GM18907 (cell line): ENCODE data around the gene FBXO21.
"Not testable (repeated sequence)": the region's sequence is repeated elsewhere in the genome, so short reads cannot be mapped to it uniquely, and the experiment has no call there.

Source experiments
- ATAC-seq: cut with Tn5 transposase; IDR thresholded peaks from one replicate; pipeline ENCODE4 v1.9.1; 2021; ENCODE audit warnings: mild to moderate bottlenecking, moderate library complexity; ENCODE audit not compliant: unreplicated experiment

The FBXO21 gene

DNA sequence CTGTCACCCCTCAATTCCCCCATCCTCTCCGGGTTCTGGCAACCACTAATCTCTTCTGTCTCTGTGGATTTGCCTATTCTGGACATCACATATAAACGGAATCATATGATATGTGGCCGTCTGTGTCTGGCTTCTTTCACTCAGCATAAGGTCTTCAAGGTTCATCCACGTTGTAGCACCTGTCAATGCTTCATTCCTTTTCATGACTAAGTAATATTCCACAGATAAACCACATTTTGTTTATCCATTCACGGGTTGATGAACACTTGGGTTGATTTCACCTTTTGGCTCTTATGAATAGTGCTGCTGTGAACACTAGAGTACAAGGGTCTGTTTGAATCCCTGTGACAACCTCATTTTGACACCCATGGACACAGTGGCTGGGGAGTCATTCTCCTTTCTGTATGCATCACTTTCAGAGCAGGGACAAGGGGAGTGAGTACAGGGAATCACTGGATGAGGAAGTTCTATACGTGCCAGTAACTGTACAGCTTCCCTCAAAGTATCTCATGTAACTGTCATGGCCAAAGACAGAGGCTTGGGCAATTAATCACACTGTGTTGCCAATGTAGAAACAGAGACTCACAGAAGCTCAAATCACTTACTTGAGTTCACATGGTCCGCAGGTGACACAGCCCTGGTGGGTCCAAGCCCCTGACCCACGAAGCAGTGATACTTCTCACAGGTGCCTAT lies 80.2 kb downstream of the FBXO21 start:
- no peak for ATAC-seq

DNA sequence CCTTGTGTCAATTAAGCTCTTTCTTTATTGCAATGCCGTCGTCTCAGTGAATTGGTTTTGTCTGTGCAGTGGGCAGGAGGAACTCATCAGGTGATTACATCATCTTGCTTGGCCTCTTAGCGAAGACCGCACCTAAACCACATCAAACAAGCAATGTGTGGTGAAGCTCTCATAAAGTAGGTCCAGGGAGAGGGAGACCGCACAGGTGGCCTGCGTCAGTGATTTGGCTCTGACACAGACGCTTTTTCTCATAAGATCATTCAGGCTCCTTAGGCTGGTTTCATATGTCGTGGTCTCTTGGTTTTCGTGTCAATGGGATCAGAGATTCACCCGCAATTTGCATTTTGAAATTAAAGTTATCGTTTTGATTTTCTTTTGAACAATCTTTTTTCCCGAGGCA lies 84.4 kb downstream of the FBXO21 start:
- ATAC-seq: no peak

DNA sequence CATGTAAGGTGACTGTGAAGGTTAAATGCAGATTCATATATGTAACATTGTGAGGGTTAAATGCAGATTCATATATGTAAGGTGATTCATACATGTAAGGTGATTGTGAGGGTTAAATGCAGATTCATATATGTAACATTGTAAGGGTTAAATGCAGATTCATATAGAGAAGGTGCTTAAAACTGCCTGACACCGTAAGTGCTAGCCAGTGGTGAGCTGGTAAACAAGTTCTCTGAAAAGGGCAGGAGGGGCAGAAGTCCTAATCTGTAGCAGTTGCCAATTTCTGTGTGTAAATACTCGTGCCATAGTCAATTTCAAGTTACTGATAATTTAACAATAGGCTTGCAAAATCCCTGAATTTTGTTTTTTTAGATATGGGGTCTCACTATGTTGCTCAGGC lies 86.3 kb downstream of the FBXO21 start:
- ATAC-seq: not testable (repeated sequence)

DNA sequence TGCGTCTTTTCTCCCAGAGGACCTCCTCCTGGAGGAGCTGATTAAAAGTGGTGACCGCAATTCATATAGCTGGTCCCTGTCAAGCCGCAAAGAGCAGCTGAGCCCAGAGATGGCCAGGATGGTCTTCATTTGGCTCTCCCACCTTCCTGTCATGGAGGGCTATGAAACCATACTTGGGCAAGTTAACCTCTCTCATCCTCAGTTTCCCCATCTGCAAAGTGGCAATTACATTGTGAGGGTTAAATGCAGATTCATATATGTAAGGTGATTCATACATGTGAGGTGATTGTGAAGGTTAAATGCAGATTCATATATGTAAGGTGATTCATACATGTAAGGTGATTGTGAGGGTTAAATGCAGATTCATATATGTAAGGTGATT lies 87.5 kb downstream of the FBXO21 start:
- no peak for ATAC-seq

DNA sequence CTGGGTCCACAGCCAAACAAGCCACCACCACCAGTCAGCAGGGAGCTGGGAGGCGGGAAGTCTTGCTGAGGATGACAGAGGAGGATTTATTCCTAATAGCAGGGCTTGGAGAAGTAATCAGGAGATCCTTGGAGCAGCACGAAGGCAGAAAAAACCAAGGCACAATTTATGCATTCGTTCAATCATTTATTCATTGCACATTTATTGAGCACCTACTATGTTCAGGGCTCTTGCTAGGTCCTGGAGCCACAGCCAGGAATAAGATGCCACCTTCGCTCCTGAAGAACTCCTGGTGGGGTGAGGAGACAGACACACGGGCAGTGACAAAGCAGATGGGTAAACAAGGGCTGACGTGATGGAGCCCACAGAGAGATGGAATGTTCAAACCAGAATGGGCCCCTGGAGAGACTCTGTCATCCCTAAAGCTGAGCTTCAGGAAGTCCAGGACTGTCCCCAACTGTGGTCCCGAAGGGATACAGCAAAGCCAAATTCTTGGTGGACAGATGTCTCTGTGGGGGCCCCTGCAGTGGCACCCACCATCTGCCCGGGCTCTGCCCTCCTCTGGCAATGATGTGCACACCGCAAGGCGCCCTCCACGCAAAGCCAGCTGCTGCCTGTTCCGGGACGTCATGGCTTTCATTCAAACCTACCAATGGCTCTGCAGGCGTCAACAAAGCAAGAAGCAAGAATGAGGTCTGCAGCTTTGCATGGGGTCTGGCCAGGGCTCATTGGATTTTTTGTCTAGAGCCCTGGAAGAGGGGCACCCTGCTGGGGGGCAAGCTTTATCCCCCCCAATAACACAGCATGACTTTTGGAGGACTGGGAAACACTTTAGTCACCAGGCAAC lies 88.1 kb downstream of the FBXO21 start:
- ATAC-seq: no peak

DNA sequence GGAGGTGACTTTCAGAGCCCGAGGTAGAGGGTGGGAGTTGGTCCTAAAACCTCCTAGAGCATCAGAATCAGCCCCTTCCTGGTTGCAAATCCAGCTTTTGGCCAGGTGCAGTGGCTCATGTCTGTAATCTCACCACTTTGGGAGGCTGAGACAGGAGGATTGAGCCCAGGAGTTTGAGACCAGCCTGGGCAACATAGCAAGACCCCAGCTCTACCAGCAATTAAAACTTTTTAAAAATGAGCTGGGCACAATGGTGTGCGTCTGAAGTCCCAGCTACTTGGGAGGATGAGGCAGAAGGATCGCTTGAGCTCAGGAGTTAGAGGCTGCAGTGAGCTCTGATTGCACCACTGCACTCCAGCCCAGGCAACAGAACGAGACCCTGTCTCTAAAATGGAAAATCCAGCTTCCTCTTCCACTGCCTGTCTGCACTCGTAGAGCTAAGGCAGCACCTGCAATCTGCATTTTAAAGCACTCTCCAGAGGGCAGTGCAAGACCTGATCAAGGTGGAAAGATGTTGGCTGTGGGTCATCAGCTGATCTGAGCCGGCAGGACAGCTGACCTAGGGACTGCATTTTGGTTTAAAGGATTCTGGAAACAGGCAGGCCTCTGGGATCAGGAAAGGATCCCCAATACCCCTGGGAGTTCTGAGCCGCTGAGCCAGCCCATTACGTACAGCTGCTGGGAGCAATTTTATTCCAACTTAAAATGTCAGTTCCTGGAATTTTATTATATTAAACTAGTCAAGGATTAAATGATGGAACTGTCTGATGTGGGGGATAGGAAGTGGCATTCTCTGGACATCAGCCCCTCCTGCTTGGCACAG lies 89.2 kb downstream of the FBXO21 start:
- no peak for ATAC-seq

DNA sequence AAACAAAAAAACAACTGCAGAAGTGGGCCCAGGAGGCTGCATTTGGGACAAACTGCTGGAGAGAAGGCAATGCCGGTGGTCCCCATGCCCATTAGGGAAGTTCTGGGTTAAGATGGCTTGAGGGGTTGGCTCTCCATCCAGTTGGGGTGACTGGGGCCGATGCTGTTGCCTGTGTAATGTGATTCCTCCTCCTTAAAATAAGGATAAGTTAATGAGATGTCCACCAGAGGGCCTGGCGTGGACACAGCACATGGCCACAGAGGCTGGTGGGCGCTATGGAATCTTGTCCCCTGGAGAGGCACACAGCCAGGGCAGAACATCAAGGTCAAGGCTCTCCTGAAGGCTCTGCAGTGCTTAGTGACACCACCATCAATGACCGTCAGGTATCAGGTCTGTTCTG lies 90.0 kb downstream of the FBXO21 start:
- no peak for ATAC-seq

DNA sequence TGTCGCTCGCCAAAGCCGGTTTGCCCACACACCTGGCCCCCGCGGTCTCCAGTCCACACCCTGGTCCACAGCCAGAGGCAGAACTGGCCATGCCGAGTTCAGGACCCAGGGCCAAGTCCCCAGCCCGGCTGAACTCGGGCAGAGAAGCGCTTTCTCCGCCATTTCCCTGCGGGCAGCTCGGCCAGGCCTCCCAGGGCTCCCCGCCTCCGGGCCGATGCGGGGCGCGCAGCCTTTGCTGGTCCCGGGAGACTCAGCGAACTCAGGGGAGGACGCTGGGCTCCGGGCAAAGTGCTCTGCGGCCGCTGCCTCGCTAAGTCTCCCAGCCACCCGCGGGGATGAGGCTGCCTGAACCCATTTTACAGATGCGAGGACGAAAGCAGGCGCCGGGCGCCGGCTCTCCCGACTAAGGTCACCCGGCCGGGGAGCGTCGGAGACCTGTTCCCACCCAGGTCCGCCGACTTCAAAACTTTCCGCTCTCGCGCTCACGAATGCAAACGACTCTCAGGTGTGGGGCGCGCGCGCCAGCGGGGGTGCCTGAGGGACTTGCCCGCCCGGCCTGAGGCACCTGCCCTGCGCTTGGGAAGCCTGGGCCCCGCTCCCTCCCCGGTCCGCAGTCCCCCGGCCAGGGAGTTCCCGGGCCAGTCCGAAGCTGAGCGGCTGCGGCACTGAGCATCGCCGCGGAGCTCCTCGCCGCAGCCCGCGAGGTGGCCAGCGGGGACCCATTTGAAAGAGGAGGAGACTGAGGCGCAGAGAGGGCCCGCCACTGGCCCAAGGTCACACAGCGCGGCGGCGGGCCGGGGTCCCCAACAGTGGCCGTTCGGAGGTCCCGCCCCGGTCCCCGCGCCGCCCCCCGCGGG lies 91.7 kb downstream of the FBXO21 start:
- ATAC-seq: peak; percentile 37

DNA sequence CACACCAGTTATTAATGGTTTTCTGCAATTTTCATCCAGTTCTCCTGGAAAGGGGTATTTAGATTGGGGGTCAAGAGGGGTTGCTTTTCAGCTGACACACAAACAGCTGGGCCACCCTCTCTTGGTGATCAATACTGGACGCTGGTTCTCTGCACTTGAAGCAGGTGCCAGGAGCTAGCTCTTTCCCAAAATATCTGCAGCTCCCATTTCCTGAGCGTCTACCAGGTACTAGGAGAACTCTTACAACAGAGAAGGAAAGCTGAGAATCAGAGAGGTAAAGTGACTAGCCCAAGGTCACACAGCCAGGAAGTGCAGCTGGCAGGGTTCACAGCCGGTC lies 92.3 kb downstream of the FBXO21 start:
- ATAC-seq: no peak

DNA sequence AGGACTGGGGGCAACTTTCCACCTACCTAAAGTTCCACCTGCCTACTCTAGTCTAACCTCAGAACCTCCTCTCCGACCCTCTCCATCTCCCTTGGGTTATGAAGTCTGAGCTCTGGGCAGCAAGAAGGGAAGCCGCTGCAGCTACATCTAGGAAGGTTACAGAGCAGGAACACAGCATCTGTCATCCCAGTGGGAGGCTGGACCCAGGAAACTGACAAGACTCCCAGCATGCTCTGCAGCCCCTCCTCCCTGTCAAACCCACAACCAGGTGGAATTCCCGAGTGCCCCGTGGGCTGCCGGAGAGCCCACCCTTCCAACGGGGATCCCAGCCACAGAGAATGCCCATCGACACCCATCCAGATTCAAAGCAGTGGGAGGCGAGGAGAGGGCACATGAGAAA lies 93.1 kb downstream of the FBXO21 start:
- no peak for ATAC-seq

DNA sequence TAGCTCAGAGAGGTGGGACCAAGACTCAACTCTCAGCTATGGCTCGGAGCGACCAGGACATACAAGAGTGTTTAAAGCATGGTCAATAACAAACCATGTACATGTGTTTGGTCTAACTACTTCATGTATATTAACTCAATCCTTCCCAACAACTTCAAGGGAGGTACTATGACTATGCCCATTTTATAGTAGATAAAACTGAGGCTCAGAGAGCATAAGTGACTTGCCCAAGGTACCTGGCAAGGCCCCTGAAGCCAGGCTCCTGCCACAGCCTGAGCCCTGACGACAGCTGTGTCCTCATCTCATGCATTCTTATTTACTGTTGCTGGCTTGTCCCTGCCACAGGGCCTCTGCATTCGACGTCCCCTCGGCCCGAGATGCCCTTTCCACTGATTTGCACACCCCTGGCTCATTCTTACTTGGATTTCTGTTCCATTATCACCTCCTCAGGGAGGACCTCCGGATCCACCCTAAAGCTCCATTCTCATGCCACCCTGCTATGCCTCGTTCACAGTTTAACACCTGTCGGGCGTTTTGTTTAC lies 93.7 kb downstream of the FBXO21 start:
- ATAC-seq: no peak

DNA sequence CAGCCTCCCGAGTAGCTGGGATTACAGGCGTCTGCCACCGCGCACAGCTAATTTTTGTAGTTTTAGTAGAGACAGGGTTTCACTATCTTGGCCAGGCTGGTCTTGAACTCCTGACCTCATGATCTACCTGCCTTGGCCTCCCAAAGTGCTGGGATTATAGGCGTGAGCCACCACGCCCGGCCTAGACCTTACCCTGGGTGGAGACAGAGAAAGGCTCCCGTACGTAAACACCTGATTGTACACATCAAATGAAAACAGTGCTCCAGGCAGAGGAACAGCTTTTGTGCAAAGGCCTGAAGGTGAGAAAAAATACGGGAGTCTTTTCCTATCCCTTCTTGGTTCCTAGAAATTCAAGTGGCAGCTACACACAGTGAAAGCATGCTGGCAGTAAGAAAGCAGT lies 95.1 kb downstream of the FBXO21 start:
- not testable (repeated sequence) for ATAC-seq

DNA sequence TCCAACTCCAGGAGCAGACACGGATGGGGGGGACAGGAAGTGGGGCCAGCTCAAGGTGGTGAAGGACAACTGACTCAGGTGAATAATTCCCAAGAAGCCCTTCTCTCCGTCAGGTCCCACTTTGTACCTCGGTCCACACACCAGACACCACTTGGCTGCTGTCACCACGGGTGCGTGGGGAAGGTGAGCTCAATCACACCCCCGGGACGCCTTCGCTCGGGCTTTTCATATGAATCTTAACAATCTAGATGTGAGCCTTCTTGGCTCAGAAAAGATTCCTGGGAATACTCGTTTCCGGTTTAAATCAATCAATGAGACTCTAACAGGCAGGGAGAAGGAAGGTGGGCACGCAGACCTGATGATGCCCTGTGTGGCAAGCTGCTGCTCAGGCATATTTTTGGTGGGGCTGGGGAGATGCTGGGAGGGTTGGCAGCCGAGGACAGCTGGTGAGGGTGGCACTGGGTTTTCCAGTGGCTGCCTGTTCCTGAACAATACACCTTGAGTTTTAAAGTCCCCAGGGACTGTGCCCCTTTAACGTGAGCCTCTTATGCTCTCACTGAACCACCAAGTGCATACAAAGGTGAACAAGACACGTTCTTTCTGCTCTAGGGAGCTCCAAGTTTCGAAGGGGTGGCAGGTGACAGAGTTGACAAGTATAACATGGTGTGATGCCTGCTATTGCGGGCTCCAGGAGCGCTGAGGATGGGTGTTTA lies 96.2 kb downstream of the FBXO21 start:
- no peak for ATAC-seq

DNA sequence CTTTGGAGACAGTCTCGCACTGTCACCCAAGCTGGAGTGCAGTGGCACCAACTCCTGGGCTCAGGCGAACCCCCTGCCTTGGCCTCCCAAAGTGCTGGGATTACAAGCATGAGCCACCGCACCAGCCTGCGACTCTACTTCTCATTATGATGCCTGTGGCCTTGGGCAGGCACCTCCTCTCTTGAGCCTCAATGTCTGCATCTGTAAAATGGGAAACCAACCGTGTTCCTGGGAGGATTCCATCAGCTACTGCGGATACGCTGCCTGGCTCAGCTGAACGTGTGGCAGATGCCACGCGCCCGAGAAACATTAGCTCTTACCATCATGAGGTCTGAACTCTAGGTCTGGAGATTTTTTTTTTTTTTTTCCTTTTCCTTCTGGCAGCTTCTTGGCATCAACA lies 96.8 kb downstream of the FBXO21 start:
- no peak for ATAC-seq

DNA sequence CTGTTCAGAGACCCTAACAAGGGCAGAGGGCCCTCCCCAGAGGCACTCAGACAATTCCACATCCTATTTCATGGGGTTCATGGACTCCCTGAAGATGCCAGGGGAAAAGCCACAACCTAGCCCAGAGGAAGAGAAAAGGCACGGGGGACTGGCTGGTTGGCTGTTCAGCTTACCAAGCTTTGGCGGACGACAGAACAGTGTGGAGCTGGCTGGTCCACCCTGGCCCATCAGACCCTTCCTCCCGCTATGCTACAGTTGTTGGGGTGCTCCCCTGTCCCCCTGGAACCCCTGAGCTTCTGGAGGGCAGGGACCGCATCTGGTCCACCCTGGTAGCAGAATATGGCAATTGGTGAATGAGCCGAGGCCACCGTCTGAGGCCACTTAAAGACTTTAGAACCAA lies 97.4 kb downstream of the FBXO21 start:
- no peak for ATAC-seq

DNA sequence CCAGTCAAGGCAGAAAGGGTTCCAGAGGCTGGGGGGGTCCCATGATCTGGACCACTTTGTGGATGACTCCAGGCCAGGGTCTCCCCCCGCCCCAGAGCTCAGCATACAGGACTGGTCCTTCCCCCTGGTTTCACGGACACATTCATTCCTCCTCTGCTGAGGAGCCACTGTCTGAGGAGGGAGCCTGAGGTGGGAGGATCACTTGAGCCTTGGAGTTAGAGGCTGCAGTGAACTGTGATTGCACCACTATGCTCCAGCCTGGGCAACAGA lies 97.8 kb downstream of the FBXO21 start:
- no peak for ATAC-seq
